ENCODE results near the gene TM9SF1. TPM values are rescaled to one million over a fixed set of nuclear protein-coding genes. Genes with fewer than 3 reads are reported as not detected.

The TM9SF1 gene
- total RNA-seq, result 89.9 and 103 TPM in 2 replicates

GRCh38 chr14:24195186-24196070 lies at the start of gene TM9SF1:
Gene TM9SF1, minus strand, starts transcription at chr14:24195441. Its CDS starts 422 bp downstream, at chr14:24195019.

GRCh38 chr14:24232645-24233537 lies 37.6 kb upstream of the TM9SF1 start, which contains the start of gene GMPR2:
Gene GMPR2, plus strand, starts transcription at chr14:24232929. Its CDS starts 325 bp downstream, at chr14:24233254.

GRCh38 chr14:24232121-24232644 lies 36.9 kb upstream of the TM9SF1 start, which contains the start of gene NEDD8:
Gene NEDD8, minus strand, starts transcription at chr14:24232367. Its CDS starts 100 bp downstream, at chr14:24232267.

GRCh38 chr14:24215495-24216344 lies 20.5 kb upstream of the TM9SF1 start, which contains the start of gene MDP1:
Gene MDP1, minus strand, starts transcription at chr14:24216066. Its CDS starts 111 bp downstream, at chr14:24215955.

GRCh38 chr14:24212924-24213865 lies 18.0 kb upstream of the TM9SF1 start, which contains the start of gene CHMP4A:
Gene CHMP4A, minus strand, starts transcription at chr14:24213488. Its CDS starts 49 bp downstream, at chr14:24213439.

GRCh38 chr14:24188251-24189058 lies 6.8 kb downstream of the TM9SF1 start, which contains the start of gene IPO4:
Gene IPO4, minus strand, starts transcription at chr14:24188816. Its CDS starts 29 bp downstream, at chr14:24188787.

GRCh38 chr14:24171422-24172260 lies 23.6 kb downstream of the TM9SF1 start, which contains the start of gene REC8:
Gene REC8, plus strand, starts transcription at chr14:24172080. Its CDS starts 473 bp downstream, at chr14:24172553.

GRCh38 chr14:24160850-24161804 lies 34.1 kb downstream of the TM9SF1 start, which contains the start of gene IRF9:
Gene IRF9, plus strand, starts transcription at chr14:24161265. Its CDS starts 880 bp downstream, at chr14:24162145.

GRCh38 chr14:24146978-24147760 lies 48.1 kb downstream of the TM9SF1 start, which contains the start of gene RNF31:
Gene RNF31, plus strand, starts transcription at chr14:24147498. Its CDS starts 201 bp downstream, at chr14:24147699.

GRCh38 chr14:24146453-24146977 lies 48.7 kb downstream of the TM9SF1 start, which contains the start of gene PSME2:
Gene PSME2, minus strand, starts transcription at chr14:24146610. Its CDS starts 29 bp downstream, at chr14:24146581.

GRCh38 chr14:24141097-24141880 lies 54.0 kb downstream of the TM9SF1 start, which contains the start of gene EMC9:
Gene EMC9, minus strand, starts transcription at chr14:24141591. Its CDS starts 287 bp downstream, at chr14:24141304.

Data from placental pericyte (primary cell).